Brain microvascular endothelial cell (primary cell): Measurements from ENCODE around the gene MCC.

Source experiments
- DNase-seq: peaks from one replicate; pipeline ENCODE4 v3.0.0-alpha.2; 2020
- H3K27ac ChIP-seq: fragments of 250-450 bp; sonication (Bioruptor Pico); 2 replicates; pipeline ENCODE4 v1.5.1; 2020; ENCODE audit warnings: mild to moderate bottlenecking, moderate library complexity
- H3K27me3 ChIP-seq: fragments of 250-450 bp; sonication (Bioruptor Pico); replicated peaks from 2 replicates; pipeline ENCODE4 v1.5.1; 2020; ENCODE audit warnings: mild to moderate bottlenecking
- H3K36me3 ChIP-seq: fragments of 250-450 bp; sonication (Bioruptor Pico); replicated peaks from 2 replicates; pipeline ENCODE4 v1.5.1; 2020; ENCODE audit warnings: mild to moderate bottlenecking
- H3K4me3 ChIP-seq: 2 replicates; pipeline ENCODE4 v1.5.1; 2011; ENCODE audit warnings: low read depth, mild to moderate bottlenecking, control low read depth, low read length, moderate library complexity
- CTCF ChIP-seq: IDR thresholded peaks from 2 replicates; pipeline ENCODE4 v1.5.1; 2011; ENCODE audit warnings: low read depth, mild to moderate bottlenecking, moderate library complexity, low read length, control low read depth, inconsistent platforms; ENCODE audit errors: missing control alignments
- in situ Hi-C: cut with HindIII; loops from 2 replicates; pipeline ENCODE4 v1.10.0; 2017; ENCODE audit warnings: low sequenced_read_pairs, low pct_ligation_motif_present

MCC gene

GRCh38 chr5:113269023-113269997 lies 218.9 kb downstream of the MCC start:
- no peak for TF ChIP-seq CTCF
- in situ Hi-C loops = no loop called here
- Histone ChIP-seq H3K4me3 (no peak overlapping the region), H3K27ac (no peak overlapping the region), H3K27me3 (no peaks in the 10 kb centered on the region), H3K36me3 (no peaks in the 10 kb centered on the region)
- no peak for DNase-seq

- no peaks in the 10 kb centered on the region for H3K36me3 ChIP-seq
- no peak overlapping the region for H3K27ac ChIP-seq
- in situ Hi-C loops = no loop called here
- DNase-seq = no peak
- no peak overlapping the region for H3K4me3 ChIP-seq
- no peak for TF ChIP-seq CTCF
- no peaks in the 10 kb centered on the region for H3K27me3 ChIP-seq
Observed at GRCh38 chr5:113268232-113268631, 220.0 kb downstream of the MCC start.

- Histone ChIP-seq H3K27me3 (no peaks in the 10 kb centered on the region), H3K36me3 (no peaks in the 10 kb centered on the region), H3K27ac (no peak overlapping the region), H3K4me3 (no peak overlapping the region)
- DNase-seq = no peak
- TF ChIP-seq CTCF = no peak
- in situ Hi-C loops = no loop called here
Observed at GRCh38 chr5:113267361-113267900, 220.8 kb downstream of the MCC start.

- in situ Hi-C loops = no loop called here
- H3K36me3 ChIP-seq = no peaks in the 10 kb centered on the region
- no peak for DNase-seq
- no peak for TF ChIP-seq CTCF
- no peaks in the 10 kb centered on the region for H3K27me3 ChIP-seq
- no peak overlapping the region for H3K4me3 ChIP-seq
- no peak overlapping the region for H3K27ac ChIP-seq
Observed at GRCh38 chr5:113266913-113267227, 221.4 kb downstream of the MCC start.

- Histone ChIP-seq H3K27me3 (no peaks in the 10 kb centered on the region), H3K4me3 (no peak overlapping the region), H3K27ac (no peak overlapping the region), H3K36me3 (no peaks in the 10 kb centered on the region)
- TF ChIP-seq CTCF = no peak
- in situ Hi-C loops = no loop called here
- no peak for DNase-seq
Observed at GRCh38 chr5:113266227-113266912, 221.9 kb downstream of the MCC start.
